Suppressor macrophage (primary cell): ENCODE results near the gene PKM.

Experiments used
- DNase-seq, 4 experiments: peaks; one replicate each; pipeline ENCODE4 v3.0.0-alpha.2; 2020 to 2022

The PKM gene

GRCh38 chr15:72155635-72156616 is 75.1 kb downstream of the PKM start:
- peak; percentile 87 to 92 (median 90) for DNase-seq

- peak in 3 of 4 experiments; percentile 16 to 36 (median 28) for DNase-seq
Measured at GRCh38 chr15:72155003-72155621, 75.9 kb downstream of the PKM start.

- DNase-seq = no peak
Measured at GRCh38 chr15:72154316-72154715, 76.7 kb downstream of the PKM start.

GRCh38 chr15:72153269-72154000 is 77.6 kb downstream of the PKM start:
- no peak for DNase-seq
